ENCODE results near the gene ADGRD2. TPM values are rescaled to one million over a fixed set of nuclear protein-coding genes. Genes with fewer than 3 reads are reported as not detected.

The ADGRD2 gene
- total and polyA plus RNA-seq, 2 of the 13 experiments (the other 11 are each of a cell fraction or from before 2014, with no cell fraction given), result not detected

- TF ChIP-seq ZNF790 (CRISPR knock-in tag; IDR thresholded peaks at IDR 0.05; ENCODE audit: borderline replicate concordance), result no peak
- no peak for TF ChIP-seq ZNF549 (CRISPR knock-in tag; IDR thresholded peaks at IDR 0.05)
- TF ChIP-seq MXI1 (IDR thresholded peaks at IDR 0.05; ENCODE audit: borderline replicate concordance, low read depth, low read length), result no peak
These were observed 20.5 kb downstream of the ADGRD2 start (continued) for GRCh38 chr9:124470726-124471125.

DNA sequence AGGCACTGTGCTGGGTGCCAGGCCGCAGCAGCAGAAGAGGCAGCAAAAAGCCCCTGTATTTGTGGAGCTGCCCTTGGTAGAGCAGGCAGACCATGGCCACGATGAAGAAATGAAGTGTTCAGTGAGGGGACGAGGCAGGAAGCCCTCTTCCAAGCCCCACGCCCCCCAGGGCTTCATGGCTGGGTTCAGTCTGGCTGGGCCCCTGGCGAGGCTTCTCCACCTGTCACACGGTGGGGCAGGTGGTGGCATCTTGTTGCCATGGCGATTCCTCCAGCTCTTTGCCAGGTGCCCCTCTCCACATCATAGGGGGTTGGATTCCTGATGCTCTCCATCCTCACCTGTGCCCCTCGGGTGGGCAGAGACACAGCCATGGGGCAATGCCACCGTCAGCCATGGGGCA lies 21.5 kb downstream of the ADGRD2 start:
- in situ Hi-C loops (cut with HindIII; ENCODE audit: extremely low pct_ligation_motif_present, low pct_unique_long_range_greater_than_20kb) (no loop called here), intact Hi-C loops (cut with micrococcal nuclease; ENCODE audit: unreplicated experiment) (no loop called here)
- no peaks in the 10 kb centered on the region for H3K79me2 ChIP-seq (ENCODE audit: insufficient read depth, low read length)
- H3K36me3 ChIP-seq (replicated peaks in 1 of 2; ENCODE audit: control insufficient read depth in 1 of 2, insufficient read depth in 2 of 2, low read length in 2 of 2), result no peaks in the 10 kb centered on the region
- H3K9me3 ChIP-seq (ENCODE audit: low read length), result no peaks in the 10 kb centered on the region
- DNase-seq (ENCODE audit: low spot score) (no peak), FAIRE-seq (no peak), ATAC-seq (no peak)
- BruUV-seq (replicated peaks), result no TSS peak
- H3K4me3 ChIP-seq (replicated peaks in 1 of 3; ENCODE audit: insufficient read depth in 1 of 3, low read depth in 2 of 3, low read length in 3 of 3), result no peak overlapping the region
- no peak overlapping the region for H3K27ac ChIP-seq (ENCODE audit: extremely low read length, insufficient read depth, low read length)
- H4K20me1 ChIP-seq (ENCODE audit: insufficient read depth, low read length), result no peaks in the 10 kb centered on the region
- ChIA-PET CTCF (ENCODE audit: low intra/inter-chr PET ratio, low total read pairs) (no interaction called here), POLR2A (no interaction called here)
- 0% methylated on average over 3 of the region's 9 CpGs for WGBS (ENCODE audit: low lambda C conversion rate)
- peaks cover 19 to 94% of the 10 kb centered on the region in 2 experiments for H3K27me3 ChIP-seq (ENCODE audit: control insufficient read depth in 1 of 2, insufficient read depth in 2 of 2, low read length in 2 of 2)
- no peak overlapping the region for H2AFZ ChIP-seq (ENCODE audit: low read length)
- H3K9ac ChIP-seq (ENCODE audit: insufficient read depth, low read depth, low read length), result no peak overlapping the region
- H3K4me1 ChIP-seq (ENCODE audit: insufficient read depth, low read length), result peaks cover 21% of the 10 kb centered on the region
- no peak overlapping the region for H3K4me2 ChIP-seq (ENCODE audit: low read depth, low read length)
- TF ChIP-seq ZNF574 (CRISPR knock-in tag; IDR thresholded peaks at IDR 0.05), result no peak
- TF ChIP-seq CBX1 (IDR thresholded peaks at IDR 0.05; ENCODE audit: low read depth), result no peak
- TF ChIP-seq, protein P1, sequence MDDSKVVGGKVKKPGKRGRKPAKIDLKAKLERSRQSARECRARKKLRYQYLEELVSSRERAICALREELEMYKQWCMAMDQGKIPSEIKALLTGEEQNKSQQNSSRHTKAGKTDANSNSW (CRISPR knock-in tag; IDR thresholded peaks at IDR 0.05; ENCODE audit: borderline replicate concordance), result no peak
- no peak for TF ChIP-seq ZNF644 (CRISPR knock-in tag; IDR thresholded peaks at IDR 0.05; ENCODE audit: low read depth)
- no peak for TF ChIP-seq ZNF776 (CRISPR knock-in tag; IDR thresholded peaks at IDR 0.05)
- TF ChIP-seq JUNB (CRISPR knock-in tag; IDR thresholded peaks at IDR 0.05; ENCODE audit: borderline replicate concordance), result no peak
- TF ChIP-seq ZNF350 (CRISPR knock-in tag; IDR thresholded peaks at IDR 0.05; ENCODE audit: borderline replicate concordance, low read depth), result no peak
- TF ChIP-seq ATM (IDR thresholded peaks at IDR 0.05; ENCODE audit: borderline replicate concordance), result no peak
- TF ChIP-seq ZNF552 (CRISPR knock-in tag; IDR thresholded peaks at IDR 0.05; ENCODE audit: borderline replicate concordance), result no peak
- TF ChIP-seq WIZ (CRISPR knock-in tag; IDR thresholded peaks at IDR 0.05), result no peak
- TF ChIP-seq BCL3 (CRISPR knock-in tag; IDR thresholded peaks at IDR 0.05), result no peak
- no peak for TF ChIP-seq ZNF75D (CRISPR knock-in tag; IDR thresholded peaks at IDR 0.05; ENCODE audit: borderline replicate concordance)
- TF ChIP-seq, protein P2, sequence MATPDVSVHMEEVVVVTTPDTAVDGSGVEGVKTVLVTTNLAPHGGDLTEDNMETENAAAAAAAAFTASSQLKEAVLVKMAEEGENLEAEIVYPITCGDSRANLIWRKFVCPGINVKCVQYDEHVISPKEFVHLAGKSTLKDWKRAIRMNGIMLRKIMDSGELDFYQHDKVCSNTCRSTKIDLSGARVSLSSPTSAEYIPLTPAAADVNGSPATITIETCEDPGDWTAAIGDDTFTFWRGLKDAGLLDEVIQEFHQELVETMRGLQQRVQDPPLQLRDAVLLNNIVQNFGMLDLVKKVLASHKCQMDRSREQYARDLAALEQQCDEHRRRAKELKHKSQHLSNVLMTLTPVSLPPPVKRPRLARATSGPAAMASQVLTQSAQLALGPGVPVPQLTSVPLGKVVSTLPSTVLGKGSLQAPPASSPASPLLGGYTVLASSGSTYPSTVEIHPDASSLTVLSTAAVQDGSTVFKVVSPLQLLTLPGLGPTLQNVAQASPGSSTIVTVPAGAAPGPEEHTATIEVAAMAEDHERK (CRISPR knock-in tag; IDR thresholded peaks at IDR 0.05; ENCODE audit: low read depth), result no peak

Data from HepG2 (cell line).